ENCODE measurements around the gene SPANXN5. TPM values are rescaled to one million over a fixed set of nuclear protein-coding genes. Genes with fewer than 3 reads are reported as not detected.
"Not testable (repeated sequence)": the region's sequence is repeated elsewhere in the genome, so short reads cannot be mapped to it uniquely, and the experiment has no call there.

Gene SPANXN5
- total RNA-seq, 1 donor from 2014 or later = not detected

DNA sequence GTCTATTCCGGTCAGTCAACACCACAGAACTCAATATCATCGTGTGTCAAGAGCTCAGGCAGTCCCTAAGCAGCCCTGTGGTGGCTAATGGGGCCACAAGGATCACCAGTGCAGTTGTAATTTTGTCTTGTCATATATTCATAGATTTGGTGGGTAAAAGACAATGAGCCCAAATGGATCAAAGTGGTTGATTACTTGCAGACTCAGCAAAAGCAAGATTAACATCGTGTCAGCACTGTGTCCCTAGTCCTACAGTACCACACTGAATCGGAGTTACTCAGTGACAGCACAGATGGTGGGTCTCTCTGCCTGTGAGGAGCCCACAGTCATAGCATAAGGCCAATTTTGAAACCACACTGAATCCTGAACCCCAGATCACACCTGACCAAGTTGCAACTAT is 22.6 kb upstream of the SPANXN5 start:
- Histone ChIP-seq H3K9me3 (no peaks in the 10 kb centered on the region), H3K27ac (no peak overlapping the region), H3K36me3 (no peaks in the 10 kb centered on the region), H3K4me1 (no peaks in the 10 kb centered on the region), H3K4me3 (no peak overlapping the region), H3K27me3 (no peaks in the 10 kb centered on the region)
- no peak for DNase-seq (ENCODE audit: extremely low spot score in 2 of 2)
- intact Hi-C loops (cut with DNase I) = no loop called here
- no peak for TF ChIP-seq POLR2A (IDR thresholded peaks at IDR 0.05)
- TF ChIP-seq CTCF (IDR thresholded peaks at IDR 0.05) = no peak
- TF ChIP-seq POLR2AphosphoS5 (IDR thresholded peaks at IDR 0.05; ENCODE audit: insufficient read depth in 1 of 2, low read depth in 1 of 2) = no peak

DNA sequence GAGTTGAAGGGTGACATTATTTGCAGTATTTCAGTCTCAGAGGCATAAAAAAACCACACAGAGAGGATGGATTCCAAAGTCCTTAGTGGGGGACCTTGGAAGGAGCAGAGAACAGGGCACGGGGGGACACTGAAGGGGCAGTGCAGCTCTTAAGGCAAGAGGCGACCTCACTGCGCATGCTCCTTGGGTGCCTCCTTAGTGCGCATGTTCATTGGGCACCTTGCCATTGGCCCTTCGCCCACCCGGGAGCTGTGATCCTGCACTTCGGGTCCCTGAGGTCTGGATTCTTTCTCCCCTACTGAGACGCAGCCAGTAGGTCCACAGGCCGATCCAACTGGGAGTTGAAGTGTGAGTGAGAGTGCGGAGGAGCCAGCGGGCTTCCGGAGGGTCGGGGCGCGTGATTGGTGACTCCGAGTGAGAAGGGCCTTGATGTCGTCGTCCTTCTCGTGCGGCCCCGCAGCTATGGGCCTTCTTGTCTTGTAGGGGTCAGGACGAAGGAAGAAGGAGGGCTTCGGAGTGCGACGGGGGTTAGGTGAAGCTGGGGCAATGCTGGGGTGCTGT is 13.9 kb upstream of the SPANXN5 start, which contains the start of gene XAGE5:
Gene XAGE5 (plus strand): TSS at position 223 of the 561 bp plus-strand sequence. CDS start 1,280 bp downstream, outside the sequence.
- Histone ChIP-seq H3K4me1 (no peaks in the 10 kb centered on the region), H3K36me3 (no peaks in the 10 kb centered on the region), H3K27ac (no peak within 1 kb of the TSS), H3K27me3 (no peaks in the 10 kb centered on the region), H3K4me3 (no peak within 1 kb of the TSS), H3K9me3 (no peaks in the 10 kb centered on the region)
- TF ChIP-seq POLR2A (IDR thresholded peaks at IDR 0.05) (no peak), POLR2AphosphoS5 (IDR thresholded peaks at IDR 0.05; ENCODE audit: insufficient read depth in 1 of 2, low read depth in 1 of 2) (no peak), CTCF (IDR thresholded peaks at IDR 0.05) (no peak)
- intact Hi-C loops (cut with DNase I) = no loop called here
- DNase-seq (ENCODE audit: extremely low spot score in 2 of 2) = no peak

- H3K4me3 ChIP-seq; intact Hi-C loops (cut with DNase I); H3K27ac ChIP-seq; H3K27me3 ChIP-seq; DNase-seq (ENCODE audit: extremely low spot score in 2 of 2); H3K4me1 ChIP-seq; H3K9me3 ChIP-seq; H3K36me3 ChIP-seq: not testable (repeated sequence)
These were observed 7.6 kb upstream of the SPANXN5 start for GRCh38 chrX:52804876-52805275.

GRCh38 chrX:52773504-52773903 is 23.7 kb downstream of the SPANXN5 start:
- H3K9me3 ChIP-seq; H3K36me3 ChIP-seq; H3K4me3 ChIP-seq; DNase-seq (ENCODE audit: extremely low spot score in 2 of 2); H3K27ac ChIP-seq; intact Hi-C loops (cut with DNase I); H3K4me1 ChIP-seq; H3K27me3 ChIP-seq: not testable (repeated sequence)

GRCh38 chrX:52765983-52766382 is 31.2 kb downstream of the SPANXN5 start:
- H3K27me3 ChIP-seq; intact Hi-C loops (cut with DNase I); H3K27ac ChIP-seq; DNase-seq (ENCODE audit: extremely low spot score in 2 of 2); H3K4me1 ChIP-seq; H3K9me3 ChIP-seq; H3K4me3 ChIP-seq; H3K36me3 ChIP-seq: not testable (repeated sequence)

DNA sequence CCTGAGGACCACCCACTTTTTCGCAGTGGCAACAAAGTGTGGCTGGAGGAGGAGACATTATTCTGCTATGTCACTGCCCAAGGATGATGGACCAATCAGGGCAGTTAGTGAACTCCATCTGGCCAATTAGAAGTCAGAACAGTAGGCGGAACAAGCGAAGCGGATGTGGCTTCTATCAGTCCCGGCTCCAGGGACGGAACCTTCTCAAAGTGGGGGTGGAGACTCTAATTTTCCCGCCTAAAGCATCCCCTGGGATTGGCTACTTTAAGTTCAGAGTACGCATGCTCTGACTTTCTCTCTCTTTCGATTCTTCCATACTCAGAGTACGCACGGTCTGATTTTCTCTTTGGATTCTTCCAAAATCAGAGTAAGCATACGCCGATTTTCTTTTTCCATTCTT is 46.3 kb downstream of the SPANXN5 start, which contains the start of gene SSX2B:
Gene SSX2B (plus strand): TSS at position 301 of the 400 bp plus-strand sequence. CDS start 1,429 bp downstream, outside the sequence.
- H3K9me3 ChIP-seq; DNase-seq (ENCODE audit: extremely low spot score in 2 of 2); H3K4me1 ChIP-seq; H3K27me3 ChIP-seq; H3K4me3 ChIP-seq; intact Hi-C loops (cut with DNase I); H3K36me3 ChIP-seq; H3K27ac ChIP-seq: not testable (repeated sequence)

Small RNAs within 50 kb of the gene (small RNA-seq; reads per million reads assigned to genes)
- gene AC244505.6 = not detected
- not detected for gene AC244505.7

Other genes with a start within 250 kb of the SPANXN5 start
- gene SSX7, start 142.5 kb downstream of the SPANXN5 start, total RNA-seq = not detected
- not detected for gene SSX2, start 90.2 kb downstream of the SPANXN5 start, total RNA-seq
- not detected for gene SSX2B, start 46.2 kb downstream of the SPANXN5 start, total RNA-seq
- not detected for gene XAGE5, start 13.9 kb upstream of the SPANXN5 start, total RNA-seq
- gene XAGE3, start 70.7 kb upstream of the SPANXN5 start, total RNA-seq = not detected
- 18.7 TPM for gene FAM156B, start 99.9 kb upstream of the SPANXN5 start, total RNA-seq
- gene FAM156A, start 161.1 kb upstream of the SPANXN5 start, total RNA-seq = 14.7 TPM